ENCODE data around the gene ADGRD1.
"Not testable (repeated sequence)": the region's sequence is repeated elsewhere in the genome, so short reads cannot be mapped to it uniquely, and the experiment has no call there.

The ADGRD1 gene

DNA sequence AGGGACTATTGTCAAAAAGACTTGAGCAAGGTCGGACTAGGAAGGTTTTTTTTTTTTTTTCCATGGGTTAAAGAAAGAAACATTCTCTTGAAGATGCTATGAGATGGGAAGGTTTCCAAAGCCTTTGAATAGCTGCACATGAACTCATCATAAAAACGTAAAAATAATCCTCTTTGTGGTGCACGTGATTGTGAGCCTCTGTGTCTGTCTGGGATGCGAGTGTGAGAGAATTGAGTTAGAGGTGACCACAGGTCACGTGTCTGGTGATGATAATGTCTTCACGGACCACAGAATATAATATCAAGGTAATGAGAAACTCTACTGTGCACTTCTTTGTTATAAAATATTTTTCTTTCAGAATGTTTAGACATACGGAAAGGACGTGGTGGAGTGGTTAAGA is 24.3 kb upstream of the ADGRD1 start:
- DNase-seq (ENCODE audit: insufficient read length, low spot score), result no peak
- FAIRE-seq, result no peak
- TF ChIP-seq, protein P1, sequence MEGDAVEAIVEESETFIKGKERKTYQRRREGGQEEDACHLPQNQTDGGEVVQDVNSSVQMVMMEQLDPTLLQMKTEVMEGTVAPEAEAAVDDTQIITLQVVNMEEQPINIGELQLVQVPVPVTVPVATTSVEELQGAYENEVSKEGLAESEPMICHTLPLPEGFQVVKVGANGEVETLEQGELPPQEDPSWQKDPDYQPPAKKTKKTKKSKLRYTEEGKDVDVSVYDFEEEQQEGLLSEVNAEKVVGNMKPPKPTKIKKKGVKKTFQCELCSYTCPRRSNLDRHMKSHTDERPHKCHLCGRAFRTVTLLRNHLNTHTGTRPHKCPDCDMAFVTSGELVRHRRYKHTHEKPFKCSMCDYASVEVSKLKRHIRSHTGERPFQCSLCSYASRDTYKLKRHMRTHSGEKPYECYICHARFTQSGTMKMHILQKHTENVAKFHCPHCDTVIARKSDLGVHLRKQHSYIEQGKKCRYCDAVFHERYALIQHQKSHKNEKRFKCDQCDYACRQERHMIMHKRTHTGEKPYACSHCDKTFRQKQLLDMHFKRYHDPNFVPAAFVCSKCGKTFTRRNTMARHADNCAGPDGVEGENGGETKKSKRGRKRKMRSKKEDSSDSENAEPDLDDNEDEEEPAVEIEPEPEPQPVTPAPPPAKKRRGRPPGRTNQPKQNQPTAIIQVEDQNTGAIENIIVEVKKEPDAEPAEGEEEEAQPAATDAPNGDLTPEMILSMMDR (IDR thresholded peaks at IDR 0.05; ENCODE audit: insufficient read depth, missing control alignments), result no peak

DNA sequence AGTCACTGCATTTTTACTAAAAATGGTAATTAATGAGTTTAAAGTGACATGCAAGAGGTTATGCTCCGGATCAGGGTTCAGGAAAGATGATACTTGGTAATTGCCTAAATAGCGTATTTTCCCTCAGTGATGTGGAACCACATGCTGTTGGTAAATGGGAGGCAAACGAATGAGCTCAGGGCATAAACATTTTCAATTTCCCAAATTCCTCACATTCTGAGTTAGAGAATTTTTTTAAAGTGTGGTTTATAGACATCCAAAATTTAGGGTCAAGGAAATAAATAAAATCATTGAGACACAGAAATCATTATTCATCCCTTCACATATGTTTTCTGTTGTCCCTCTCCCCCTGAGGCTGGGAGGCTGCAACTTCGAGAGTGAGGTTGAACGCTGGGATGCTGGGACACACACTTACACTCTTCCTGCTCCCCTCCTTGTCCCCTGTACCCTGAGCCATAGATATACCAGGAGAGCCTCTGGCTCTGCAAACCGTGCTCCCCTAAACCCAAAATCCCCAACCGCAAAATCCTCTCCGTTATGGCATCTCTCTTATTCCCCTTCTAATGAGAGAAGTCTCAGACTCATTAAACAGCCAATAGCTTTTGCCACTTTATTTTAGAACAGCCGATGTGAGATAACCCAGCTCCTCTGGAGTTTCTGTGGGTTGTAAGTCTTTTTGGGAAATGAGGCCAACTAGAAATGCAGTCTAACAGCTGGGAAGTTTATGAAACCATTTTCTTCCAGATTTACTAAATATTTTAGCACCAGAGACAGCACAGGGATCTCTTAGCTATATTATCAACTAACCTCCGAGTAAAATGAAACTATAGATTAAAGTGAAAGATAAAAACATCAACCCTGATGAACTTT is 21.4 kb upstream of the ADGRD1 start:
- TF ChIP-seq, protein P1 (IDR thresholded peaks at IDR 0.05; ENCODE audit: insufficient read depth, missing control alignments), result no peak
- DNase-seq (ENCODE audit: insufficient read length, low spot score), result no peak
- FAIRE-seq, result no peak

DNA sequence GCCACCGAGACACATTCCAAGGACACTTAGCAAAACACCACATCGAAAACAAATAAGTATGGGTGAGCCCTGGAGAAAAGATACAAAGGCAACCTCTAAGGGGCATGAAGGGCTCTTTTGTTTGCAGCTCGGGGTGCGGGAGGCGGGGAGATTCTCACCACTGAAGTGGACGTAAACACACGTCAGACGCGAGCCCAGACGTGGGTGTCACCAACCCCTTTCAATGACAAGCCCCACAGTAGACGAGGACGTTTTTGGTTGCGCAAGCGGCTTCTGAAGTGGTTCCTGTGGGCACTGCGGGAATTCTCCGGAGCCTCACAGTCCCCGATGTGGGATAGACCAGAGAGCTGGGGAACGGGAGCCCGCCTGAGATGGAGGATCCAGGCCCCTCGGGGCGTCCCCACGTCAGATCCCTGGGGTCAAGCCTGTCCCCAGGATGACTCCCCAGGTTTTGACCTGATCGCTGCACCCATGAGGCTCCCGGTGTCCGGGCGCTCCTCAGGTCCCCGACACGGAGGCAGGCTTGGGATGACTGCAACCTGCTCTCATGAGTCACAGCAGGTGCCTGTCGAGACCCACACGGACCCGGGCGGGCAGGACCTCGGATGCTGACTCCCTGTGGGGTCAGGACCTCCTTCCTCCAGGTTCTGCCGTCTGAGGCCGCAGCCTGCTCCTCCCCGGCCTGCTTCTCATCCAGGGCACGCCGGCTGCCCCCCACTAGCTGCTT is 20.3 kb upstream of the ADGRD1 start:
- DNase-seq (ENCODE audit: insufficient read length, low spot score), result no peak
- no peak for FAIRE-seq
- TF ChIP-seq, protein P1 (IDR thresholded peaks at IDR 0.05; ENCODE audit: insufficient read depth, missing control alignments), result no peak

DNA sequence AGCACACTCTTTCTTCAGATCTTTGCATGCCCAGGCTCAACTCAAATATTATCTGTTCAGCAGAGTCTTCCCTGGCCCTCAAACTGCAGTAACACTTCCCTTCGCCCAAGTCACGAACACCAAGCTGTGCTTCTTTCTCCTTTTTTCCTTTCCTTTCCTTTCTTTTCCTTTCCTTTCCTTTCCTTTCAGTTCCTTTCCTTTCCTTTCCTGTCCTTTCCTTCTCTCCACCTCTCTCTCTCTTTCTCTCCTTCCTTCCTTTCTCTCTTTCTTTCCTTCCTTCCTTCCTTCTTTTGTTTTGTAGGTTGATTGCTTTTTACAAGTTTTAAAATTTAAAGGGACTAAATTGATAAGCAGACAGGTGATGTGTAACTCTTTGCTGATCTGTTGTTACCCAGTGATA is 19.0 kb upstream of the ADGRD1 start:
- FAIRE-seq (no peak), DNase-seq (ENCODE audit: insufficient read length, low spot score) (no peak)
- TF ChIP-seq, protein P1 (IDR thresholded peaks at IDR 0.05; ENCODE audit: insufficient read depth, missing control alignments), result no peak

DNA sequence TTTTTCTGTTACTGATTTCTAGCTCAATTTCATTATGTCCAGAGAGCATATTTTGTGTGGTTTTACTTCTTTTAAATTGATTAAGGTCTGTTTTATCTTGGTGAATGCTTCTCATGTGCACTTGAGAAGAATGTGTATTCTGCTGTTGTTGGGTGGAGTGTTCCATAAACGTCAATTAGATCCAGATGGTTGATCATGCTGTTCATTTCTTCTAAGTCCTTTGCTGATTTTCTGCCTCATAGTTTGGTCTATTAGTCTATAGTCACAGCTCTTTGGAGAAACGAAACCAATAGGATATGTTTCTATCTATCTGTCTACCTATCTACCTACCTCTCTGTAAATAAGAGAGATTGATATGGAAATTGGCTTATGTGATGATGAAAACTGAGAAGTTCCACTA is 17.1 kb upstream of the ADGRD1 start:
- TF ChIP-seq, protein P1 (IDR thresholded peaks at IDR 0.05; ENCODE audit: insufficient read depth, missing control alignments), result no peak
- DNase-seq (ENCODE audit: insufficient read length, low spot score) (no peak), FAIRE-seq (no peak)

DNA sequence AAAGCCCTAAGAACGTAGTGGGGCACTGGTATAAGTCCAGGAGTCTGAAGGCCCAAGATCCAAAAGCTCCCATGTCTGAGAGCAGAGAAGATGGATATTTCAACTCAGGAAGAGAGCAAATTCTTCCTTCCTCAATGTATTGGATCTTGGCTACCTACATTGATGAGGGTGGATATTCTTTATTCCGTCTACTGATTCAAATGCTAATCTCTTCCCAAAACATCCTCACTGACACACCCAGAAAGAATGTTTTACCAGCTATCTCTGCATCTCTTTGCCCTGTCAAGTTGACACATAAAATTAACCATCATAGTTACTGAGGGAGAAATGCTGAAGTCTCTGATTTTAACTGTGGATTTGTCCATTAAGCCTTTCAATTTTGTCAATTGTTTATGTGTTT is 16.6 kb upstream of the ADGRD1 start:
- FAIRE-seq (no peak), DNase-seq (ENCODE audit: insufficient read length, low spot score) (no peak)
- TF ChIP-seq, protein P1 (IDR thresholded peaks at IDR 0.05; ENCODE audit: insufficient read depth, missing control alignments), result no peak

DNA sequence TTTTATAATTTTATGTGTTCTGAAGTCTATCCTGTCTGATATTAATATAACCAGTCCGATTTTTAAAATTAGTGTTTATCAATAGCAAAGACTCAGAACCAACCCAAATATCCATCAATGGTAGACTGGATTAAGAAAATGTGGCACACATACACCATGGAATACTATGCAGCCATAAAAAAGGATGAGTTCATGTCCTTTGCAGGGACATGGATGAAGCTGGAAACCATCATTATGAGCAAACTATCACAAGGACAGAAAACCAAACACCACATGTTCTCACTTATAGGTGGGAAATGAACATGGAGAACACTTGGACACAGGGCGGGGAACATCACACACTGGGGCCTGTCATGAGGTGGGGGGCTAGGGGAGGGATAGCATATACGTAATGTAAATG is 16.2 kb upstream of the ADGRD1 start:
- not testable (repeated sequence) for DNase-seq (ENCODE audit: insufficient read length, low spot score); FAIRE-seq

All from D721Med (cell line).